ENCODE data around the gene ACSL5. TPM values are rescaled to one million over a fixed set of nuclear protein-coding genes. Genes with fewer than 3 reads are reported as not detected.

The ACSL5 gene
- total RNA-seq, 2 donors from 2014 or later, result 216 to 301 TPM

Other genes with a start within 250 kb of the ACSL5 start
- gene GPAM, start 190.4 kb upstream of the ACSL5 start, total RNA-seq, result 10 to 100 TPM in 1 of 2 donors, 1 to 10 TPM in 1; 8.6 to 10.9 TPM
- gene TECTB, start 90.7 kb upstream of the ACSL5 start, total RNA-seq, result not detected
- gene ZDHHC6, start 72.8 kb downstream of the ACSL5 start, total RNA-seq, result 10 to 100 TPM; 31.7 to 34.0 TPM
- gene VTI1A, start 73.1 kb downstream of the ACSL5 start, total RNA-seq, result 10 to 100 TPM; 44.4 to 52.8 TPM

Data from left colon (tissue), 2 donors.